GM12865 (cell line): ENCODE results near the gene ARHGEF12.
"Not testable (repeated sequence)": the region's sequence is repeated elsewhere in the genome, so short reads cannot be mapped to it uniquely, and the experiment has no call there.

Source experiments
- DNase-seq: peaks from one replicate; pipeline ENCODE4 v3.0.0; 2010; ENCODE audit warnings: low read depth
- H3K4me3 ChIP-seq: 2 replicates; pipeline ENCODE4 v1.5.1; 2011; ENCODE audit warnings: mild to moderate bottlenecking, low read depth, low read length, control low read depth
- TF ChIP-seq, protein P1 (sequence below): IDR thresholded peaks from 2 replicates; pipeline ENCODE4 v1.5.1; 2011; ENCODE audit warnings: low read length, control low read depth, low read depth, inconsistent platforms; ENCODE audit not compliant: insufficient read depth; ENCODE audit errors: missing control alignments

The ARHGEF12 gene

DNA sequence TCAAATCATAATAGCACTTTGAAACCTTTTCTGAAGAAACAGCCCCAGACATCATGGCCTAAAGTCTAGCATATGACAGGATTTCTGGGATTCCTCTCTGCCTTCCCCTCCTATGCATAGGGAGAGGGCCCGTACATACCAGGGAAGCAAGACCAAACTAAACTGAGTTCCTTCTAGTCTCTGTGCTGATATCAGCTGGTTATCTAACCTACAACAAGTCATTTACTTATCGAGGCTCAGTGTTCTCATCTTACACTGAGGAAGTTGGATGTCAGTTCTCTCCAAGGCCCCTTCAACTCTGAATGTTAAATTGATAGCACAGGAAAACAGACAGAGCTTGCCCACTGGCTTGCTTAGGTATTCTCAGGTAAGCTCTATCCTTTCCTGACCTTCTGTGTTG lies 158.4 kb downstream of the ARHGEF12 start:
- no peak for DNase-seq
- TF ChIP-seq, protein P1, sequence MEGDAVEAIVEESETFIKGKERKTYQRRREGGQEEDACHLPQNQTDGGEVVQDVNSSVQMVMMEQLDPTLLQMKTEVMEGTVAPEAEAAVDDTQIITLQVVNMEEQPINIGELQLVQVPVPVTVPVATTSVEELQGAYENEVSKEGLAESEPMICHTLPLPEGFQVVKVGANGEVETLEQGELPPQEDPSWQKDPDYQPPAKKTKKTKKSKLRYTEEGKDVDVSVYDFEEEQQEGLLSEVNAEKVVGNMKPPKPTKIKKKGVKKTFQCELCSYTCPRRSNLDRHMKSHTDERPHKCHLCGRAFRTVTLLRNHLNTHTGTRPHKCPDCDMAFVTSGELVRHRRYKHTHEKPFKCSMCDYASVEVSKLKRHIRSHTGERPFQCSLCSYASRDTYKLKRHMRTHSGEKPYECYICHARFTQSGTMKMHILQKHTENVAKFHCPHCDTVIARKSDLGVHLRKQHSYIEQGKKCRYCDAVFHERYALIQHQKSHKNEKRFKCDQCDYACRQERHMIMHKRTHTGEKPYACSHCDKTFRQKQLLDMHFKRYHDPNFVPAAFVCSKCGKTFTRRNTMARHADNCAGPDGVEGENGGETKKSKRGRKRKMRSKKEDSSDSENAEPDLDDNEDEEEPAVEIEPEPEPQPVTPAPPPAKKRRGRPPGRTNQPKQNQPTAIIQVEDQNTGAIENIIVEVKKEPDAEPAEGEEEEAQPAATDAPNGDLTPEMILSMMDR: no peak

DNA sequence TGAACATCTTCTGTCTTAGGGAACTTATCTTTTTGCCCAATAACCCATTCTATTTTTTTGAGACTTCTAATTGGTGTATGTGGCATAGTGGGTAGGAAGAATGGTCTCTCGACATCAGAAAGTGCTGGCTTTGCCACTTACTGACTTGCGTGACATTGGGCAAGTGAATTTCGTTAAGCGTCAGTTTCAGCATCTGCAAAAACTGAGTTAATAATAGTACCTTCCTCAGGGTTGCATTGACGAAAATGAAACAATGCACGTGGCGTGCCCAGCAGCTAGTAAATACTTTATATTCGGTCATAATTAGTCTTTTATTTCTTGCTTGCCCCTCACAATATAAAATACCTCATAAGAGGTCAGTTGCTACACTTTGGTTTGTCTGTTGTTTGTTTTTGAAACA lies 162.9 kb downstream of the ARHGEF12 start:
- TF ChIP-seq, protein P1: no peak
- no peak overlapping the region for H3K4me3 ChIP-seq
- DNase-seq: no peak

More for the DNA sequence above, 158.4 kb downstream of the ARHGEF12 start:
- H3K4me3 ChIP-seq: no peak overlapping the region

DNA sequence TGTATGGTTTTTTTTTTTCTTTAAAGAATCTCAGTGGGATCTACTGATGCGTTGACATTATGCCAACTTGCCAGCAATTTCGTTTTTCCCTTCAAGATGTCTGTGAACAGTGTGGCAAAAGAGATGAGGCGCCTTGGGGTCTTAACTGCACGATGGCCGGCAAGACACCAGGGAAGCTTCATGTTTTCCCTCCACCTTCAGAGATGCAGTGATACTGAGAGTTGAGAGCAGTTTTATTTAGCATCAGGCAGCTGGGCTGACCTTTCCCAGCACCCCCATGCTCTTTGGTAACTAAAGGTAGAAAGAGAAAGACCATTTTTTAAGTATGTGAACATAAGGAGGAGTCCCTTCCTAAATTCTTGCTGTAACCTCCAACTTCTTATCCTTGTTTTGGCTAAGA lies 163.6 kb downstream of the ARHGEF12 start:
- no peak overlapping the region for H3K4me3 ChIP-seq
- TF ChIP-seq, protein P1: no peak
- DNase-seq: no peak

DNA sequence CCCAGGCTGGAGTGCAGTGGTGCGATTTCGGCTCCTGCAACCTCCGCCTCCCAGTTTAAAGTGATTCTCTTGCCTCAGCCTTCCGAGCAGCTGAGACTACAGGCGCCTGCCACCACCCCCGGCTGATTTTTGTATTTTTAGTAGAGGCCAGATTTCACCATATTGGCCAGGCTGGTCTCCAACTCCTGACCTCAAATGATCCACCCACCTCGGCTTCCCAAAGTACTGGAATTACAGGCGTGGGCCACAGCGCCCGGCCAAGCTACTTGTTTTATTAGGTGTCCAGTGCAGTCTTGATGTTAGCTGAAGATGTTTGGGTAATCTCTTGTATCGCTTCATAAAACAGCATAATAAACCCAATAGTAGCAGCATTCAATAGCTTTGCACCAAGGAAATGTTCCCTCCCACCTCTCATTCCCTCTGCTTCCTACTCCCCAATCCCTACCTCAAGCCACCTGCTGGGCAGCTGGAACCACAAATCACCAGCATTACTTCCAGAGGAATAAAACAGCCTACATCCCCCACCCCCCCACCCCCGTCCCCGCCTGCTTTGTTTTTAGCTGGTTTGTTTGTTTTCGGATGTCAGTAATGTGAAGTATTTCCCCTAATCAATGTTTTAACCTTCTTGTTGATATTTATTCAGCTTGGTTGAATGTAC lies 164.3 kb downstream of the ARHGEF12 start:
- DNase-seq: no peak
- TF ChIP-seq, protein P1: no peak
- no peak overlapping the region for H3K4me3 ChIP-seq

DNA sequence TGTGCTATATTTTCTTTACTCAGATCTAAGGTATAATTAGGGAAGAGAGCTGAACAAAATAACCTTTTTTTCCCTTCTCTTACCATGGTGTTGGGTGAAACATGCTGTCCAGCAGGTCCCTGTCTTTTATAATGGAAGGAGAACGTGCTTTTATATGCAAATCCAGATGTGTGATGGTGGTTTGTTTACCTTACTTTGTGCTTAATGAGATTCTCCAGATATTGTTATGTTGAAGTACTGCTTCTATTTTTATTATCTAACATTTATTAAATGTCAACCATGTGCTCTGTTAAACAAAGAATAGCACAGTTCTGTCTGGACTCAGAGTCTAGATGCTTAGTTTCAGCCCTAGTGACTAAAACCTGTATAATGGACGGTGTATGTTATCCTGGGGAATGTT lies 165.2 kb downstream of the ARHGEF12 start:
- no peak for DNase-seq
- TF ChIP-seq, protein P1: no peak
- H3K4me3 ChIP-seq: no peak overlapping the region

DNA sequence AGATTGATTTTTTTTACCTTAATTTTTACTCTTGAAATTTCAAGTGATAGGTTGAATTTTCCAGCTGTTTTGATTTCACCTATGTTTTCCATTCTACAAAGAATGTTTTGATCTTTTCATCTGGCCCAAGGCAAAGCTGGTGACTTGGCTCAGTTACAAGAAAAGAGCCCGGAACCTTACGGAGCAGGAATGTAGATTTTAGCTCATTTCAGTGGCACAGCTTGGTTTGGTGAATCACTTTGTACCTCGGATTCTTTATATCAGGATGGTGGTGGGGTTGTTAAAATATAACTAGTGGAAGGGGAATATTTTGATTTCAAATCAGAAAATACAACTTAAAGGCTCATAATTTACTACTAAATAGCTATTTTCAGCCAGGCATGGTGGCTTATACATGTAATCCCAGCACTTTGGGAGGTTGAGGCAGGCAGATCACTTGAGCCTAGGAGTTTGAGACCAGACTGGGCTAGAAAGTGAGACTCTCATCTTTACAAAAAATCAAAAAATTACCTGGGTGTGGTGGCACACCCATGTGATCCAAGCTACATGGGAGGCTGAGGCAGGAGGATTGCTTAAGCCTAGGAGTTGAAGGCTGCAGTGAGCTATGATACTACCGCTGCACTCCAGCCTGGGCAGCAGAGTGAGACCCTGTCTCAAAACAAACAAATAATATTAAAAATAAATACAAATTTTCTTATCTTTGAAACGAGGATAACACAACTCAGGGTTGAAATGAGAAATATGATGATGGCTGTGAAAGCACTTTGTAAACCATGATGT lies 166.0 kb downstream of the ARHGEF12 start:
- no peak for DNase-seq
- no peak overlapping the region for H3K4me3 ChIP-seq
- TF ChIP-seq, protein P1: no peak

DNA sequence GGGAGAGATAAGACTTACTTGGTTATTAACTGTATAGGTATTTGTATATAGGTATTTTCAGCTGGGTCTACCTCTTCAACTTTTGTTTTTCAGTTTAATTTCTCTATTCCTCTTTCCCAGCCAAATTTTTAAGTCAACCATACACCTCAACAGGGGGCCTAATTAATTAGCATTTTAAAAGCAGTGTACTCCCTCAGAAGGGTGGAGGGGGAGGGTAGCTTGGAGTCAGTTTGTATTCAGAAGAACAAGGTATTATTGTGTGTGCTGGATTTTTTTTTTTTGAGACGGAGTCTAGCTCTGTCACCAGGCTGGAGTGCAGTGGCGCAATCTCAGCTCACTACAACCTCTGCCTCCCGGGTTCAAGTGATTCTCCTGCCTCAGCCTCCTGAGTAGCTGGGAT lies 167.3 kb downstream of the ARHGEF12 start:
- not testable (repeated sequence) for H3K4me3 ChIP-seq, DNase-seq
